ENCODE data around the gene ATP9A.

DNA sequence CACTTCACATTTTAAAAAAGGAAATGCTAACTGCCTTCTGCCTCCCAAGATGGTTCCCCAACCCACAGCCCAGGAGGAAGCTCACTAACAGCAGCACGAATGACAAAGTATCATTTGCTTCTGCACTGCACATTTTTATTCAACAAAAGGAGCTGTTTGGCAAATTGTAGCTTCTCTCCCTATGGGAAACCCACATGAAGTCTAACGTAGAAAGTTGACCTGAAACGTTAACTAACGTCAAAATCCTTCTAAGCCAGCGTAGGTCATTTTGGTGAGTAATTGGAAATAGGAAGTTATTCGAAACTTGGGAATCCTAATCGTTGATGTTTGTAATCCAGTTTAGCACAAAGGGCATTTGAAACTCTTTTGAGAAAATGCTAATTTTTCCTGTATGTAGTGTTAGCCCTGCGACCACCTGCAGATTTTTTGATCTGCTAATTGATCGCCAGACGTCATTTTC is 31.2 kb upstream of the ATP9A start:
- TF ChIP-seq, protein P1, sequence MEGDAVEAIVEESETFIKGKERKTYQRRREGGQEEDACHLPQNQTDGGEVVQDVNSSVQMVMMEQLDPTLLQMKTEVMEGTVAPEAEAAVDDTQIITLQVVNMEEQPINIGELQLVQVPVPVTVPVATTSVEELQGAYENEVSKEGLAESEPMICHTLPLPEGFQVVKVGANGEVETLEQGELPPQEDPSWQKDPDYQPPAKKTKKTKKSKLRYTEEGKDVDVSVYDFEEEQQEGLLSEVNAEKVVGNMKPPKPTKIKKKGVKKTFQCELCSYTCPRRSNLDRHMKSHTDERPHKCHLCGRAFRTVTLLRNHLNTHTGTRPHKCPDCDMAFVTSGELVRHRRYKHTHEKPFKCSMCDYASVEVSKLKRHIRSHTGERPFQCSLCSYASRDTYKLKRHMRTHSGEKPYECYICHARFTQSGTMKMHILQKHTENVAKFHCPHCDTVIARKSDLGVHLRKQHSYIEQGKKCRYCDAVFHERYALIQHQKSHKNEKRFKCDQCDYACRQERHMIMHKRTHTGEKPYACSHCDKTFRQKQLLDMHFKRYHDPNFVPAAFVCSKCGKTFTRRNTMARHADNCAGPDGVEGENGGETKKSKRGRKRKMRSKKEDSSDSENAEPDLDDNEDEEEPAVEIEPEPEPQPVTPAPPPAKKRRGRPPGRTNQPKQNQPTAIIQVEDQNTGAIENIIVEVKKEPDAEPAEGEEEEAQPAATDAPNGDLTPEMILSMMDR (conservative IDR thresholded peaks at IDR 0.05): no peak
- TF ChIP-seq EZH2 (IDR thresholded peaks at IDR 0.05; ENCODE audit: low read depth): no peak
